Skin epidermis (tissue), 12 donors: ENCODE results near the gene POU2AF2.
"Not testable (repeated sequence)": the region's sequence is repeated elsewhere in the genome, so short reads cannot be mapped to it uniquely, and the experiment has no call there.

Source experiments
- H3K27ac ChIP-seq, 21 experiments: fragments of 200-600 bp; sonication (generic) in 11 of 21; one replicate each; pipeline ENCODE4 v1.5.0; 2020; ENCODE audit warnings: mild to moderate bottlenecking in 3 of 21, inconsistent platforms in 2 of 21, moderate library complexity in 2 of 21
- H3K4me3 ChIP-seq, 7 experiments: fragments of 200-600 bp; sonication (generic) in 2 of 7; one replicate each; pipeline ENCODE4 v1.5.0; 2020; ENCODE audit warnings: inconsistent platforms in 2 of 7, mild to moderate bottlenecking in 2 of 7, moderate library complexity in 1 of 7

The POU2AF2 gene

GRCh38 chr11:111253131-111253530, 7.6 kb downstream of the POU2AF2 start:
- no peak overlapping the region for H3K27ac ChIP-seq
- H3K4me3 ChIP-seq = no peak overlapping the region

DNA sequence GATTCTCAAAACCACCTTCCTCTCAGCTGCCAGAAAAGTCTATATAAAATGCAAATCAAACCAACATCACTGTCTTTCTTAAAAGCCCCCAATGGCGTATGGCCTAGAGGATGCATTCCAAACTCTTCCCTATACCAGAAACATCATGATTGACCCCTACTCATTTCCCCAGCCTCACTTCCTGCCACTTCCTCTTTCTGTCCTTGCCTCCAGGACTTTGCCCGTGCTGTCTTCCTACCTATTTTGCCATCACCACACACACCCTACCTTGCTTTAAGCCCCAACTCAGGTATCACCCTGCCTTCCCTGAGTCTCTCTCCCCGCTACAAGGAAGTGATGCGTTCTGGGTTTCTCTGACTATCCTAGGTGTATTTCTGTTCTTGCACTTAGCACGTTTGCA, 8.1 kb downstream of the POU2AF2 start:
- Histone ChIP-seq H3K4me3 (no peak overlapping the region), H3K27ac (no peak overlapping the region)

DNA sequence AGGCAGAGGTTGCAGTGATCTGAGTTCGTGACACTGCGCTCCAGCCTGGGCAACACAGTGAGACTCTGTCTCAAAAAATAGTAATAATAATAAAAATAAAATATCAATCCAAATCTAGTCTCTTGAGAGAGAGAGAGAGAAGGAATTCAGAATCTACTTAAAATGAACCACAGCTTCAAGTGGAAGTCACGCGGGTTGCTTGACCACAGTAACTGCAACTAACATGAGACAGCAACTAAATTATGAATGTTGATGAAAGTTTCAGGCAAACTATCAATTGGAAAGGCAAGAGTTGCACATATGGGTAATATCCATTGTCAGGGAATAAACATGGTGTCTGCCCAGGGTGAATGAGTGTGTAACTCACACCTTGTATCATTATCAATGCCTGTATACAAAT, 12.5 kb downstream of the POU2AF2 start:
- Histone ChIP-seq H3K27ac (no peak overlapping the region), H3K4me3 (no peak overlapping the region)

- H3K4me3 ChIP-seq = no peak overlapping the region
Observed at GRCh38 chr11:111259896-111260295, 14.4 kb downstream of the POU2AF2 start.

DNA sequence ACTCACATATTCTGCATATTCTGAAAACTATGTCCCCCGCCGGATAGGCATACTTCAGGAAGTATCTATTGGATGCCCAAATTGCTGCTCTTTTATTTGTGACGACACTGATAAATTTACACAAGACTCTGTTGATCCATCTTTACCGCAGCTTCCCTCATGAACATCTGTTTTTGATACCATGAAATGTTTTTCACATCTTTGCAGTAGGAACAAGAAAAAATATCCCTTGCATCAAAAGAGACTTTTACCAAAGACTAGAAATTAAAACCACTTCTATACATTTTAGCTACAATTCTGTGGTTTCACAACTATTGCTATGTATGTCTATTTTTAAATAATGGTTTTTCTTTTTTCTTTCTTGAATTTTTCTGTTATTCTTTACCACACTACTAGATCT, 15.3 kb downstream of the POU2AF2 start:
- no peak overlapping the region for H3K4me3 ChIP-seq
- no peak overlapping the region for H3K27ac ChIP-seq

More at GRCh38 chr11:111259896-111260295, 14.4 kb downstream of the POU2AF2 start:
- no peak overlapping the region for H3K27ac ChIP-seq

GRCh38 chr11:111264646-111265045, 19.1 kb downstream of the POU2AF2 start:
- Histone ChIP-seq H3K27ac (no peak overlapping the region), H3K4me3 (no peak overlapping the region)

GRCh38 chr11:111265421-111265820, 19.9 kb downstream of the POU2AF2 start:
- no peak overlapping the region for H3K4me3 ChIP-seq
- no peak overlapping the region for H3K27ac ChIP-seq

DNA sequence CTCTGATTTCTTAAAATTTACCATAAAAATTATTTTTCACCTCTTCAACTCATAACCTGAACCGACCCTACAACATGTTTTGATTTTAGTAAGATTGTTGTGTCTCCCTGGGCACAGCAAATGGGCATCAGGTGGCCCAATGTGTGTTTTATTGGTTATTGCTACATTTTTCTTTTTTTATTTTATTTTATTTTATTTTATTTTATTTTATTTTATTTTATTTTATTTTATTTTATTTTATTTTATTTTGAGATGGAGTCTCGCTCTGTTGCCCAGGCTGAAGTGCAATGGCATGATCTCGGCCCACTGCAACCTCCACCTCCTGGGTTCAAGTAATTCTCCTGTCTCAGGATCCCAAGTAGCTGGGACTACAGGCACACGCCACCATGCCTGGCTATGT, 22.8 kb downstream of the POU2AF2 start:
- not testable (repeated sequence) for H3K4me3 ChIP-seq, H3K27ac ChIP-seq

DNA sequence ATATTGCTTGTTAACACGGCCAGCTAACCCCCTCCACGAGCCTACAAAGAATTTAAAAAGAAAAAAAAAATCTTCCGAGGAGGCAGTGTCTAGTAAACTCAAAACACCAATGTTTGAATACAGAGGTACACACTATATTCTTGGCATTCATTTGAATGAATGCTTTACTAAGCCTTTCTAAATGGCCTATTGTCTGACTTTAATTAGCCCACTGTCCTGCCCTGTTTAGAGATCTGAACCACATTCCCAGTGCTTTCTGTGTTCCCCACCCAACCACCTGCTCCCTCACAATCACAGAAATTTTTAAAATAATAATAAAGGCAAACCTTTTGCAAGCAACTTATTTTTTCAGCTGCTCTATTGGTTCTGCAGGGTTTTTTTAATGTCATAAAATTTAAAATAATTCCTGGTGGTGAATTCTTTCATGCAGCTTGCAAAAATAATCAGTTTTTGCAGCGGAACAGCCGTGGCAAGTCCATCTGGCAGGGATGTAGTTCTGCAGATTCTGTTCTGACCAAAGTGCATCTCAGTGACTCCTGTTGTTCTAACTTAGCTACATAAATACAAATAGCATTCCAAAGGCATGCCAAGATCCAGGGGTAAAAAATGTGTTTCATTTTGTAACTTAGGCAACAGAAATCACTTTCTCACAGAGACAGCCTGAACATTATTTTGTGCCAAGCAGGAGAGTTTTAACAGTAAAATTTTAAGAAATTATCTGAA, 23.8 kb downstream of the POU2AF2 start:
- no peak overlapping the region for H3K27ac ChIP-seq
- H3K4me3 ChIP-seq = no peak overlapping the region

DNA sequence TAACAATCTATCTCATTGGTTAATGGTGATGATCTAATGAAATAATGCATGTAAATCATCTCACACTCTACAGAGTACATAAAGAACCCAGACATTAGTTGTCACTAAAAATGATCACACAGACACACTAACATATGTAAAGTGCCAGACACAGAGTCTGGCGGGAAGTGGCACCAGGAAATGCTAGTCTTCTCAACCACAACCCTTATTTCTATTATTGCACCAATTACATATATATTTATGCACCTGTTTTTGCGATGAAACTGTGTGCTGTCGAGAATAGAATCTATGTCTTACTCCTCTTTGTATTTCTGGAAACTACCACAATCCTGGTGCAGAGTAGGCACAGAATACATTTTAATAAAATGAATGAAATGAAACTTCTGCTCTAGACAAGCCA, 26.9 kb downstream of the POU2AF2 start:
- Histone ChIP-seq H3K27ac (no peak overlapping the region), H3K4me3 (no peak overlapping the region)

DNA sequence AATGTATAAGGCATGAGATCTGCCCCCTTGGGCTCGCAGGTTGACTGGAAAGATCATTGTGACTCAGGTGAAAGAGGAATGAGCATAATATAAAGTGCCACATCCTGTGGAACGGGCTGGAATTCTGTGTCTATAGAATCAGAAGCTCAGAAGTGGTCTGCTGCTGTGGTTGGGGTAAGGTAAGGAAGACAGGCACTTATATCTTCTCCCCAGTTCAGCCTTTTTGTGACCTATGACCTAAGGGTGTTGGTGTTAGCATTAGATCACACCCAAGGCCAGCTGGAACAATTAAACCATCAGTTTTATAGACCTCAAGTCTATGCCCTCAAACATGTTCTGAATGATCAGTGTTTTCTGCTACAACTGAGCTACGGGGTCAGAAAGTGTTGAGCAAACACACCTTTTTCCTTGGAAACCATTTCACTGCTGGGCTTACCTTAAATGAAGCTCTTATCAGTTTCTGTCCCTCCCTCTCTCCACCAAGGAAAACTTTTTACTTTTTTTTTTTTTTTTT, 37.1 kb downstream of the POU2AF2 start:
- no peak overlapping the region for H3K27ac ChIP-seq

GRCh38 chr11:111283945-111284481, 38.5 kb downstream of the POU2AF2 start:
- no peak overlapping the region for H3K27ac ChIP-seq
- H3K4me3 ChIP-seq = no peak overlapping the region

More for the DNA sequence above, 37.1 kb downstream of the POU2AF2 start:
- H3K4me3 ChIP-seq = no peak overlapping the region

DNA sequence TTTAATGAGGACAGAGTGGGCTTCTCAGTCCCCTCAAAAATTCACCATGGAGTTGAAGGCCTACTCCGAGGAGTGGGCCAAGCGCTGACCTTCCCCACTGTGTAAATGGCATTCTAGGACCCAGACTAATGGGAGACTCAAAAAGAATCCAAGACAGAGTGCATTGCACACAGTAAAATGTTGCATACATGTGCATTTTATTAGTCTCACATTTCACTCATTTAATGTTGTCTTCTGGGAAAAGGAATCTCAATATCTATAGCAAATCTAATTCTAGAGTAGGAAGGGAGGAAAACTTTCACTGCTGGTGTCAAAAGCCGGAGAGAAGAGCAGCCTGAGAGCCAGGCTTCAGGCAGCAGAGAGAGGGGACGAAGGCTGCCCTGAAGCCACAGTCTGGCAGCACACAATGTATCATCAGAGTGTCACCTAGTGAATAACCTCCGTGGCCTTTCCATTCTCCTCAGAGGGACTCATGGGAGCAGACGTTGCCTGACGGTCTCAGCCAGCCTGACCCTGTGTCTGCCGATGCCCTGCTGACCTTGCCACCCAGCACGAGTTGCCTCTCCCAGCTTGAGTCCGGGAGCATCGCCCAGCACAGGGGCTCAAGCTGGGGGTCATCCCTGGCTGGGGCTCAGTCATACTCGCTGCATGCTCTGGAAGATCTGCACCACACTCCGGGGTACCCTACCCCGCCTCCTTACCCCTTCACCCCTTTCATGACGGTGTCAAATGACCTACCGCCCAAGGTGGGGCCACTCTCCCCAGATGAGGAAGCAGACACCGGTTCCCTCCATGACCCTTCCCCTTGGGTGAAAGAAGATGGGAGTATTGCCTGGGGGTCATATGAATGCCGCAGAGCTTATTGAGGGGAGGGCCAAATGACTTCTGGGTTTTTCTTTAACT, 39.9 kb downstream of the POU2AF2 start:
- no peak overlapping the region for H3K27ac ChIP-seq
- no peak overlapping the region for H3K4me3 ChIP-seq

- no peak overlapping the region for H3K4me3 ChIP-seq
- no peak overlapping the region for H3K27ac ChIP-seq
Observed at GRCh38 chr11:111291764-111292163, 46.2 kb downstream of the POU2AF2 start.

- H3K4me3 ChIP-seq, H3K27ac ChIP-seq: not testable (repeated sequence)
Observed at GRCh38 chr11:111292408-111292807, 46.9 kb downstream of the POU2AF2 start.

DNA sequence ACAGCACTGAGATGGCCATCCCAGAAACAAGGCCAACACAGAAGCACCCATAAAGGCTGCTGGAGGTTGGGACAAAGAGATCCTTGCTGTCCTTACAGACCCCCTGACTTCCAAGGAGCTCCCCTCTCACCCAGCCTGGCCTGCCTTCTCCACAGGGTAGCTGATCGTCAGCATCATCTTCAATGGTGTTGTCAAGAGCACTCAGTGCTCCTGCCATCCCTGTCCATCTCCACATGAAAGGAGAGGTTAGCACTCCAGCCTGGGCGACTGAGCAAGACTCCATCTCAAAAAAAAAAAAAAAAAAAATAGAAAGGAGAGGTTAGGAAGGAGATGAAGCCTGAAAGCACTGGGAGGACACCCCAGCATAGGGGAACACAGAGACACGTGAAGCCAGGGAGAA, 50.7 kb downstream of the POU2AF2 start:
- Histone ChIP-seq H3K27ac (no peak overlapping the region), H3K4me3 (no peak overlapping the region)

- Histone ChIP-seq H3K27ac (no peak overlapping the region), H3K4me3 (no peak overlapping the region)
Observed at GRCh38 chr11:111297696-111298095, 52.2 kb downstream of the POU2AF2 start.

DNA sequence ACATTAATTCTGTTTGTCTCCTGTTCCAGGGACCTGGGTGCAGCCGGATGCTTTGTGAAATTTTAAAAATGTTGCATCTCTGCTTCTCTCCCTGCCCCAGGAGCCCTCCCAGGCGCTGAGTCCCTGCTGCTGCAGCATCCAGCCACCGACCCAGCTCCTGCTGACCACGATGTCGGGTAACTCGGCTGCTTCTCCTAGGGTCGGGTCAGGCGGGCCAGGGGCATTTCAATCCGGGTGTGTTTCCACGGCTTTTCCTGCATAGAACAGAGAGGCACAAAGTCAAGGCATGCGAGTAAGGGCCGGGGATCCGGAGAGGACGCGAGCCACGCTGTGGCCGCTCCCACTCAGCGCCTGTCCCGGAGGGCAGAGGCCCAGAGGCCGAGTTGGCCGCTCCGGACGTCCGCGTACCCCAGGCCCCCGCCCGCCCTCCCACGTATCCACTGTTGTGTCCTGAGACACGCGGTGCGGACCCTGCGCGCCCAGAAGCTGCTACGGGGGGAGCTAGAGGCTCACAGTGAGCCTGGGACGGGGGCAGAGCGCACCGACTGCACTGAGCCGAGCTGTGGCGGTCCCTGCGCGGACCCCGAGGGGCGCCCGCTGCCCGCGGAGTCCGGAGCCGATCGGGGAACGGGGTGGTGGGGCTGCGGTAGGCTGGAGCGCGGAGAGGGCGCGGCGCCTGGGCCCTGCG, 53.0 kb downstream of the POU2AF2 start, which contains the start of gene POU2AF3:
TSS of gene POU2AF3 (plus strand) at position 134 of the 688 bp plus-strand sequence. CDS start at position 170, 36 bp downstream.
- peak within 1 kb of the TSS; percentile 41 to 45 (median 43) for H3K4me3 ChIP-seq
- peak within 1 kb of the TSS in 19 of 21 experiments; percentile 12 to 88 (median 75) for H3K27ac ChIP-seq

DNA sequence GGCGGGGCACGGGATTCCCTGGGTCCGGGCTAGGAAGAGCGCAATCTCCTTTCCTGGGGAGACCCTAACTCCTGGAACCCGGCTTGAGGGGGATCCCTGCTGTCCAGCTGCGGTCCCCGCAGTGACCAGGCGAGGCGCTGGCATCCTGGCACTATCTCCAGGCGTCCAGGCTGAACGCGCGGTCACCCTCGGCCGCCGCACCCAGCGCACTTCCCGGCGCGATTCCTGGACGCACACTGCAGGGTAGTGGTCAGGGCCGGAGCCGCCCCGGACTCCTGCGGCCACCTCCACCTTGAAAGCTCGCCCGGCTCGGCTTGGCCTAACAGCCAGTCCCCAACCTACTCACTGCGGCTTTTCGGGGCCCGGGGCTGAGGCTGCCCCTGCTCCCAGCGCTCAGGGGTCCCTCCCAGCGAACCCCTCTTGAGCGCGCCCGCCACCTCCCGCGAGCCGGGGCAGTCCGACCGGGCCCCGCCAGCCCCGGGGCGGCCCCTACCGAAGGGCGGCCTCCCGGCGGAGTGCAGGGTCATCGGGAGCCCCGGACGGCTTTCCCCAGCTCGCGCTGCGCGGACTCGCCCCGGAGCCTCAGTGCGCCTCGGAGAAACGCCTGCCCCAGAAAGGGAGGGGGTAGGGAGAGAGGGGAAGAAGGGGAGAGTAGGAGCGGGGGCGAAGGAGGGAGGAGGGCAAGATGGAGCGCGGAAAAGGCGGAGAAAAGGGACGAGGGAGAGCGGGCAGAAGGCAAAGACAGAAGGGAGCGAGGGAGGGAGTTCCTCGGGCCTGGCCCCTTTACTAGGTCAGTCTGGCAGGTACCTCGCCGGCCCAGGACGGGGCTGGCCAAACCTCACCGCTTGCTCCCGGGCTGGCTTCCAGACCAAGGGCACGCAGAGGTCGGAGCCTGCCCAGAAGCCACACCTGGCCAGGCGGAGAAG, 53.8 kb downstream of the POU2AF2 start:
- Histone ChIP-seq H3K4me3 (peak overlapping the region; percentile 41 to 45 (median 43)), H3K27ac (peak overlapping the region in 19 of 21 experiments; percentile 12 to 88 (median 75))
